GM19467 (cell line): ENCODE results near the gene SHC4.
"Not testable (repeated sequence)": the region's sequence is repeated elsewhere in the genome, so short reads cannot be mapped to it uniquely, and the experiment has no call there.

ENCODE experiments used
- ATAC-seq: cut with Tn5 transposase; IDR thresholded peaks from one replicate; pipeline ENCODE4 v1.9.1; 2021; ENCODE audit warnings: mild to moderate bottlenecking, moderate library complexity; ENCODE audit not compliant: unreplicated experiment

SHC4 gene

DNA sequence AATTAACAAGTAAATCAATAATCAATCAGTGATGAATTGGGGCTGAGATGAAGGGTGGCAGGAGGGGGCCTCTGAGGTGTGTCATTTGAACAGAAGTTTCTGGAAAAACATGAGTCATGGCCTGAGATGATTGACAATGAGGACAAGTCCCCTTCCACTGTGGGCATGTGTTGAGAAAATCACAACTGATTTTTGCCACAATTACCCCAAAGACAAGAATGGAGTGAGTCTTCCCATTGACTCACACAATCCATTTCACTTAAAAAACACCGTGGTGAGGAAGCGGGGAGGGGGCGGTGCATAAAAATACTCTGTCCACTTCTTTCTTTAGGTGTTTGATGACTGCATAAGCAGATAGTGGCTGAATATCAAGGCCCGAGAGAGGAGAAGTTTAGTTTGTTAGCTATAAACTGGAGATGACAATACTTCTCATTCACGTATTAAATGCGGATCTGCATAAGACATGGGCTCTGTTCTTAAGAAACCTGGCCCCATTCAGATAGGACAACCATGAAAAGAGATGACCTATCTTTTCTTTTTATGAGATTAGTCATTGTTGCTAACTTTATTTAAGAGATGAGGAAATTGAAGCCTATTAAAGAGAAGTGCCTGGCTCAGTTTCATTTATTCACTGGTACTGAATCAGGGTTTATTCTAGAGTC, 34.7 kb downstream of the SHC4 start:
- ATAC-seq, result no peak

DNA sequence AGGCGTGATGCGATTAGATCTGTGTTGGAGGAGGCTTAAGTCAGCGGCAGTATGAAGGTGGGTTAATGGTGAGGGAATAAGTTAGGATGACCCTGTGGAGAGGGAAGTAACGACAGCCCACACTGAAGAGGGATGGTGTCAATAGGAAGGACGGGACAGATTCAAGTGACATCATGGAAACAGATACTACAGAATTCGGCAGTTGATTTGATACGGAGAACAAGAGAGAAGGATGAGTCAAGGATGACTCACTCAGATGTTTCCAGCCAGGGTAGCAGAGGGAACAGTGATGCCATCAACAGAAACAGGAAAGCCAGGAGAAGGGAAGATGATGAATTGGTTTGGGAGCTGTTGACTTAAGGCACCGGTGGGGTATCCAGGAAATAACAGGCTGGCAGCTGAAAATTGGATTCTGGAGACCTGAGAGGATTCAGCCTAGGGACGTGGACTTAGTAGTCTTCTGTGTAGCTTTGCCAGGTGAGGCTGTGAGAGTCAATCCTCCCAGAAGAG, 38.0 kb downstream of the SHC4 start:
- ATAC-seq, result no peak

DNA sequence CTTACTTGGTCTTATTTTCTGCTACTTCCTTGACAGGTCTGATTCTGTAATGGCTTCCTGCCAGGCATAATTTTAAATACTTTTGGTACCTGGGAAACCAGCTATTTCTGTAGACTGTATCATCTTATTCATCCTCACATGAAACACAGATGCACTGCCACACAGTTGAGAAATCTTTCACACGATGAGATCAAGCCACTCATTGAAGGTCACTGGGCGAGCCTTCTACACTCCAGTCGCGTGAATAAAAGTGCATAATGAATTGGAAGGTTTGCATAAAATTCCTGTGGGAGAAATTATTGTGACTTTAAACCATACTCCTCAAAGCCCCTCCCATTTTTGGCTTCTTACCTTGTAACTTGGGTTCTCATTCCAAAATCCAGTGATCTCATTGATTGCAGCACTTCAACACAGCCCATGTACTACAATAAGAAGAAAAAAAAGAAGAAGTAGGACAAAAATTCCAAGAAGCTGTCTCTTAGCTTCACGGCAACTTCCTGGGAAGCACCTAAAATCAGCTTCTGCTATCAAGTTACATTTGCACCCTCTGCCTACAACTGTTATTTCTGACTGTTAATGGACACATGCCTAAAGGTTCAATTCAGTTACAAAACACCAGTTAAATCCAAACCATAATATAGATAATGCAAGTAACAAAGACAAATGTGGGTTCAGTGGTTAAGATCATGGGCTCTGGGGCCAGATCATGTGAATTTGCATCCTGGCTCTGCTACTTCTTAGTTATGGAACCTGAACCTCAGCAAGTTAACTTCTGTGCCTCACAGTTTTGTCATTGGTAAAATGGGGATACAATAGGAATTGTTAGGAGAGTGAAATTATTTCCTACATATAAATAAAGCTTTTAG, 39.0 kb downstream of the SHC4 start:
- ATAC-seq, result no peak

DNA sequence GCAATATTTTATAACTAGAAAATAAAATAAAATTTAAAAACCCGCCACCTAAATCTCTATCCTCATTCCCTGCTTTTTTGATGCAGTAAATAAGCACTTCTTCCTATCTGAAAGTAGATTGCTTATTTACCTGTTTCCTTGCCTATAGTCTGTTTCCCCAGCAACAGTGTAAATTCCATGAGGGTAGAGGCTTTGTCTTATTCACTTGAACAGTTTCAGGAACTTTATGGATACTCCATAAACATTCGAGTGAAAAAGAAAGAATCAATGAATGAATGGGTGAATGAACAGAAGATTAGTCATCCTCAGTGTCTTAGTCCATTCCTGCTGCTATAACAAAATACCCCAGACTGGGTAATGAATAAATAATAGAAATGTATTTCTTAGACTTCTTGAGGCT, 41.7 kb downstream of the SHC4 start:
- ATAC-seq, result no peak

DNA sequence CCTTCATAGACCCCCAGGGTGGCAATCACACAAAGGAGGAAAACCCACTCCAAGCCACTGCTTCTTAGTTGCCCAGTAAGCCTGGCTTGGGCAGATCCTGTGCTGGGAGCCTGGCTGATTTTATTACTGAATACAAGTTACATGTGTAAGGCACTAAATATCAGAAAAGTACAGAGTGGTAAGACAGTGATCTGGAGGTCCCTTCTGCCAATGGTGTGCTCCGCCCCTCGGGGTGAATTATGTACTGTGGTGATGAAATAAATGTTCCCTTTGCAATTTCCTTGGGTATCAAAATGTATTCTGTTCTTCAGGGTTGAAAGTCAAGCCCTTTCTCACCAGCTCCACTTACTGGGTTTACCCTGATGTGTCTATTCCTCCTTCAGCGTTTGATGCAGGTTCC, 47.0 kb downstream of the SHC4 start:
- ATAC-seq, result no peak

DNA sequence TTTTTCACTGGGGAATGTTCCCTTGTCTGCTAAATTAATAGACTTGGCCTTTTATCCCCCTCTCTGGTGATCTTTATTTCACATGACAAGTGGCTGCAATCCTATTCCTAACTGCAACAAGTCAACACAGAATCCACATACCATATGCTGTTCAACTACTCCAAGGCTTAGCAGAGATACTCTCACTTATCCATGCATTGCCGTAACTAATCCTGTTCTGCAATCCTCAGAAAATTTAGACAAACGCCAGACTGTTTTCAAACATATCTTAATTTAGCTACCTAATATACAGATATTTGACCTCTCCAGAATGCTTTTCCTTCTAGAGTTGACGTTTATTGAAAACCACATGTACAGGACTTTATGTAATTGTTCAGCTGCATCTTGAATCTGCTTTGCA, 47.9 kb downstream of the SHC4 start:
- no peak for ATAC-seq

DNA sequence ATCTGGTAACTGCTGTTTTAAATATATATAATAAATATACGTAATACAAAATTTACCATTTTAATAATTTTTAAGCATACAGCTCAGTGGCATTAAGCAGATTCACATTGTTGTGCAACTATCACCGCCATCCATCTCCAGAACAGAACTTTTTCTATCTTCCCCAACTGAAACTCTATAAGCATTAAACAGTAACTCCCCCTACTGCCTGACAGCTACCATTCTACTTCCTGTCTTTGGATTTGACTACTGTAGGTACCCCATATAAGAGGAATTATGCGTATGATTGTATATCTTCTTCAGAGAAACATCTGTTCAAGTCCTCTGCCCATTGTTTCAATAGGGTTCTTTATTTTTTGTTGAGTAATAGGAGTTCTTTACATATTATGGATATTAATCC, 49.0 kb downstream of the SHC4 start:
- no peak for ATAC-seq

DNA sequence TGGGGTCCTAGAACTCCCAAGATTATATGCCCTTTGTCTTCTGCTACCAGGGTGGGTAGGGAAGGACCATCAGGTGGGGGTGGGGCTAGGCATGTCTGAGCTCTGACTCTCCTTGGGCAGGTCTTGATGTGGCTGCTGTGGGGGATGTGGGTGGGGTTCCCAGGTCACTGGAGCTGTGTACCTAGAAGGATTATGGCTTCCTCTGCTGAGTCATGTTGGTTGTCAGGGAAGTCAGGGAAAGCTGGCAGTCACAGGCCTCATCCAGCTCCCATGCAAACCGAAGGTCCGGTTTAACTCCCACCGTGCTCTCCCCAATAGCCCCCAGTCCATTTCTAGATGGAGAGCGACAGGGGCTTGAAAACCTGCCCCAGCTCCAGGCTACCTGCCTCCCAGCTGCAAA, 50.6 kb downstream of the SHC4 start:
- ATAC-seq, result no peak

DNA sequence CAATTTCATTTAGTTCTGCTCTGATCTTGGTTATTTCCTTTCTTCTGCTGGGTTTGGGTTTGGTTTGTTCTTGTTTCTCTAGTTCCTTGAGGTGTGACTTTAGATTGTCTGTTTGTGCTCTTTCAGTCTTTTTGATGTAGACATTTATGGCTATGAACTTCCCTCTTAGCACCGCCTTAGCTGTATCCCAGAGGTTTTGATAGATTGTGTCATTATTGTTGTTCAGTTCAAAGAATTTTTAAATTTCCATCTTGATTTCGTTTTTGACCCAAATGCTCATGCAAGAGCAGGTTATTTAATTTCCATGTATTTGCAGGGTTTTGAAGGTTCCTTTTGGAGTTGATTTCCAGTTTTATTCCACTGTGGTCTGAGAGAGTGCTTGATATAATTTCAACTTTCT, 53.2 kb downstream of the SHC4 start:
- not testable (repeated sequence) for ATAC-seq

DNA sequence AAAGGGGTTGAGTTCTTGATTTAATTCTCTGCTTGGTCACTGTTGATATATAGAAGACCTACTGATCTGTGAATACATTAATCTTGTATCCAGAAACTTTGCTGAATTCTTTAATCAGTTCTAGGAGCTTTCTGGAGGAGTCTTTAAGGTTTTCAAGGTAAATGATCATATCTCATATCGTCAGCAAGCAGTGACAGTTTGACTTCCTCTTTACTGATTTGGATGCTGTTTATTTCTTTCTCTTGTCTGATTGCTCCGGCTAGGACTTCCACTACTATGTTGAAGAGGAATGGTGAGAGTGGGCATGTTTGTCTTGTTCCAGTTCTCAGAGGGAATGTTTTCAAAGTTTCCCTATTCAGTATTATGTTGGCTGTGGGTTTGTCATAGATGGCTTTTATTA, 54.4 kb downstream of the SHC4 start:
- ATAC-seq, result not testable (repeated sequence)

DNA sequence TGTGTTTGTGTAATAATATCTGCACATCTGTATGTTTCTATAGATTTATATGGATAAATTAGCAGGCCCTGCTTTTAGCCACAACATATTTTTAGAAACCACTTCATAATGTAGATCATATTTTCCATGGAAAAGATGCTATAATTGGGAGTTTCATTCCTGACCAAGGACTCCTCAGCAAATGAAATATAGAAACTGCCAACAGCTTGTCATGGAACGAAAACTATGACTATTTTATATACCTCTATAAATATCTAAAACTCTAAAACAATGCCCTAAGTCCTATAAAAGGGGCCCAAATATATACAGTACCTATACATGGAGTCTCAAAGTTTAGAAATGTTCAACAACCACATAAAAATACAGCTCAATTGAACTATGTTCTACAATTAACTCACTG, 57.9 kb downstream of the SHC4 start:
- ATAC-seq, result no peak

DNA sequence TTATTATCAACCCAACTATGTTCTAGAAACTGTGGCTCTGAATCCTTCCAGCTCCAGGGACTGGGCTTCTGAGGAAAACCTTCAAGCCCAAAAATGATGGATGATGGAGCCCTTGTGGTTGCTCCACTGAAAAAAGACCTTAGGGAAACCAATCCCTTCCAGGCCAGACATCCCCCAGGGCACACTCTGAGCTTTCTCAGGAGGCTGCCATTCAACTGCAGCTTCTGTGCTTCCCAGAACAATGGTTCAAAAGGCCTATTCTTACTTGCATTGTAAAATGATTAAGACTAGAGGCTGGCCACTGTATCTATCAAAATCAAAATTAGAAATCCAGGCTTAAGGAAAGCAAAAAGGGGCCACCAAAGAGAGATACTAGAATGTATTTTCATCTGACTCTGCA, 58.5 kb downstream of the SHC4 start:
- ATAC-seq, result no peak

DNA sequence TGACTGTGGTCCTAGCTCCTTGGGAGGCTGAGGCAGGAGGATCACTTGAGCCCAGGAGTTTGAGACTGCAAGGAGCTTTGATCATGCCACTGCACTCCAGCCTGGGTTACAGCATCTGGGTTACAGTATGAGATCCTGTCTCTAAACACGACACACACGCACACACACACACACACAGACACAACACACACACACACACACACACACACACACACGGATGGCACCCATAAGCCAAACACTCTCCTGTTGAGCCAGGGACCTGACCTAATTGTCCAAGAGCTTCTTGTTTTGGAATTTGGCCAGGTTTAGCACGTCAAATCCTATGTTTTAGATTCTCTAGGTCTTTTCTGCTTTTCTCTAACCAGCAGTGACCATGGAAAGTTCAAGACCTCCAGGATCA, 59.0 kb downstream of the SHC4 start:
- no peak for ATAC-seq

DNA sequence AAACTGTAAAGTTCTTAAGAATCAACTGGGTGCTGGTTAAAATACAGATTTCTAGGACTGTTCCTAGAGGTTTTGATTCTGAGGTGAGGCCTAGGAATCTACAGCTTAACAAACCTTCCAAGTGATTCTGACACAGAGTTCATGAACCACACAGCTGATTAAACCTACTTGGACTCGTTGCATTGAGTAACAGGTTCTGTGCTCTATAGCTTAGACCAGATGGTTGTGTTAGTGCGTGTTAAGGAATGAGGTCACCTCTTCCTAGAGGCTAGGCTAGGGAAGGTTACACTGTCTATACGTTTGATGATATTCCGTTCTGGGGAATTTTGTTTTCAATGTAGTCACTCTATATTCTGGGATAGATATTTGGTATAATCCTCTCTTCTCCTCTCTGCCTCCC, 63.9 kb downstream of the SHC4 start:
- ATAC-seq, result no peak

DNA sequence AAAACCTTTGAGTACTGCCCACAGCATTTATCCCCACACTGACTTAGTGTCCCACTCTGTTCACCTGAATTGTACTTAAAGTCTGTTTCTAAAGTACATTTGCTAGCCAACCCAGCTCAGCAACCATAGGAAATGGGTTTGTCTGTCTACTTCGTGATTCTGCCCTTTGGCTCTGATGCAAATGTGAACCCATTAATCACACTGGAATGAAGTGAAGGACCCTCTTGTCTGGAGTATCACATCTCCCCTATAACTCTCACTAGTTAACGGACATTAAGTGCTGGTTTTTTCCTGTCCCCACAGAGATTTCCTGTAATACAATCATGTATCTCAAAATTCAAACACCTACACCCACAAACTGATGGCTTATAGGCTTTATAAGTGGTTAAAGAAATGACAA, 65.3 kb downstream of the SHC4 start:
- ATAC-seq, result no peak

DNA sequence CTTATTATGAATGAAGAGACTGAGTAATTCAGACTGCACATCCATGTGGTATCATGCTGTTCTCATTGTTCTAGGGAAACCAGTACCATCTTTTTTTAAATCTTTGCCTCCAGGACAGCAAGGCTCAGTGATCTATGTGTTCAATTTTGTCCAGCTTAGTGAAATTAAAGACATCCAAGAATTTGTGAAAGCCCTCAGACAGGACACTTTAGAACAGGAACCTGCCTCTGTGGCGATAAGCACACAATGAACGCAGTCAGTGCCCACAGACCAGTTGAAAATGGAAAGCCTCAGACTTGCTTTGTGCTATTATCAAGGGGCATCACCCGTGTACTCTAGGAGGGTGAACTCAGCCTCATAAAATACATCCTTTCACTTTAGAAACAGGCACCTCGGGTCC, 65.7 kb downstream of the SHC4 start:
- ATAC-seq, result no peak

DNA sequence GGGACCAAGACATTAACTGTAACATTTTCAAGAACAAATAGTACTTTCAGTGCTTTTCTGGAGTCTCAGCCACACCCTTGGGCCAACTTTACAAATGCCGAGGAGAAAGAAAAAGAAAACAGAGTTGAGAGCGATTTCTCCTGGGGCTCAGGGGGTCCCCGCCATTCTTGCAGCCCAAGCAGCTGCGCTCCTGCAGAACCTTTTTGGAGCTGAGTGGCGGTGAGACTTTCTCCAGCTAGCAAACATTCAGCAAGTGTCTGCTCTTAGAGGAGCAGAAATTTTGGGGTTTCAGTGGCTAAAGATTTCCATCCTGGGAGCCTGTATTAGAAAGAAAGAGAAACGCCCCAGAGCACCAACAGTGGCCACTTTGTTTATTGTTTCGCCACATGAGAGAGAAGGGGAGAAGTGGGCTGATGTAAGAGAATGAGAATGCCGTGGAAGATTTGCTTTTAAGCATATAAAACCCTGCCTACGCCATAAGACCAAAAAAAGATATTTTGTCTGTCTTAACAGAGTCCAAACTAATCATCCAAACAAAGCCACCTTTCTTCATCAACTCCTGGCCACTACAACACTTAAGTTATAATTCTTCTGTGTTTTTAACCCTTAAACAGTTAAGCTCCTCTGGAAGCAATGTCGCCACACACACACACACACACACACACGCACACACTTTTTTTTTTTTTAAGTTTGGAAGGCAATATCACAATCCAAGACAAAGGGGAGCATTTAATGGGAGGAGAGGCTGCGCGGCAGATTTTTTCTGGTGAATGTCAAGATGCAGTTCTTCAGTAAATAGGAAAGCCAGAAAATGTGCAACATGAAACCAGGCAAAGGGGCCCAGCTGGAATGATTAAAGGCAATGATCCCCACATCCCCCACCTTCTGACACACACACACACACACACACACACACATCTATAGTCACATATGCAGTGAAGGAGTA, 66.6 kb downstream of the SHC4 start:
- no peak for ATAC-seq

DNA sequence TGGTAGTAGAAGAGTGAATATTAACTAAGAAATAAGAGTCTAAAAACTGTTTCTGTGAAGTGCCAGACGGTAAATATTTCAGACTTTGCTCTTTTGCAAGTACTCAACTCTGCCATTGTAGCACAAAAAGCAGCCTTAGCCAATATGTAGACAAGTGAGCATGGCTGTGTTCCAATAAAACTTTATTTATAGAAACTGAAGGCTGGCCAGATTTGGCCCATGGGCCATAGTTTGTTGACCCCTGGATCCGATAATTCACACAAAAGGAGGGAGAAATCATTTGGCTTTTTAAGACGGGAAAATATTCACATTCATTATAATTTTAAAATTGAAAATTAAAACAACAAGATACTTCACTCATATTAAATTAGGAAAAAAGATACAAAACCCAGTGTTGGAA, 70.4 kb downstream of the SHC4 start:
- ATAC-seq, result no peak

DNA sequence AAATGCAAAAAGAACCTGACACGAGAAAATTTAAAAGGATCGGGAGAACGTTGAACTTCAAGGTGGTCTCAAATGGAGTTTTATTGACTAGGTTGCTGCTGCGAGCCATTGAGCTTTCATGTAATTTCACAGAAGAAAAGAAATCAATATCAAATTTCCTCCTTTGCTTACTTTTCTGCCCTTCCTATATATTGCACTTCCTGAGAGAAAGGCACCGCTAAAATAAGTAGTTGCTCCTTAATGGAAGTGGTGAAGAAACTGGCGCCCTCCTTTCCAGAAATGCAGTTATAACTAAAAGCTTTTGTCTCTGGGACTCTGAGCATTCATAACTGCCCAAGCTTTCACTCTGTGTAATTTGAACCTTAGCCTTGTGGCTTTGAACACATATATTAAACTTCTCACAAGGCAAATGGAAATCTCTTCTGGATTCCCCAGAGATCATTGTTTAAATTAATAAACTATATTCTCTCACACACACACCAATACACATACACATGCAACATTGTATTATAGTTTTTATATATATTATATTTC, 72.4 kb downstream of the SHC4 start:
- ATAC-seq, result no peak

DNA sequence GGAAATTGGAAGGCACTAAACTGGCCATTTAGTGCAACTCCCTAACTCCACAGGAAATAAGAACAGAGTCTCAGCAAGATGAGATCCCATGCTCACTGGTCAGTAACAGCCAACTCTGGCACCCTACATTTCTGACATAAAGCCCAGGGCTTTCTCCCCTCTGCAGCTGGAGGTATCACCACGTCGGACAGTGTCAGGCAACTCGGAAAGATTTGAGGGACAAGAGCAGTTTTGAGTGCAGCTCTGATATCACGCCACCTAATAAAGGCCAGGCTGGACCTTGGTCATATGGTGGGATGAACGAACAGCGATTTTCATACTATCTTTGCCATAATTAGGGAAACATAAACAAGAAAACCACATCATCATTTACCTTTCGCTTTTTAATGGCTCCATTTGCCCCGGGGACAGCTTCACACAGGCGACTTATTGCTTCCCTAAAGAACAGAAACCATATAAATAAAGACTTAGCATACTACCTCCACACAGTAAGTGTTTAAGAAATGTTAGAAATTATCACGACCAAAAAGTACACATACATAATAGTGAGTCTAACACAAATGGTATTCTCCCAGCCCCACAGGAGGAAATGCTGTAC, 73.2 kb downstream of the SHC4 start:
- ATAC-seq, result no peak

DNA sequence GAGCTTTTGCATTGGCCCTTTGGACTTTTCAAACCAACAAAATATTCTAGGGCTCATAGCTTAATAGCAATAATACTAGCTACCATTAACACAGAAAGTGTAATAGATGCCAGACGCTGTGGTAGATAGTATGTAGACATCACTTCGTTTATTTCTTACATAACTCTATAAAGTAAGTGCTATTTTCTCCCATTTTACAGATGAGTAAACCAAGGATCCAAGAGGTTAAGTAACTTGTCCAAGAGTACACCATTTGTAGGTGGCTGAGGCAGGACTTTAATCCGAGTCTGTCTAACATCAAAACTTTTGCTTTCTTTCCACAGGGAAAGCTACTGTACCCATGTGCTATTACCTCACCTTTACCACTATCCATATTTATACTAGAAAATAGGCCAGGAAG, 73.8 kb downstream of the SHC4 start:
- ATAC-seq, result no peak
